GM12891 (cell line): ENCODE data around the gene KCNQ2.

Experiments
- PAX5 ChIP-seq: IDR thresholded peaks from 2 replicates; pipeline ENCODE4 v1.6.1; 2011; ENCODE audit warnings: low read length, moderate library complexity, mild to moderate bottlenecking; ENCODE audit not compliant: insufficient read depth, severe bottlenecking
- POLR2A ChIP-seq: IDR thresholded peaks from 2 replicates; pipeline ENCODE4 v1.6.1; 2011; ENCODE audit warnings: low read depth, low read length, control low read depth
- POLR2AphosphoS5 ChIP-seq: IDR thresholded peaks from 2 replicates; pipeline ENCODE4 v1.6.1; 2011; ENCODE audit warnings: low read depth, low read length, control low read depth
- POU2F2 ChIP-seq: IDR thresholded peaks from 2 replicates; pipeline ENCODE4 v1.6.1; 2011; ENCODE audit warnings: low read depth, mild to moderate bottlenecking, control low read depth, low read length, moderate library complexity
- SPI1 ChIP-seq: IDR thresholded peaks from 2 replicates; pipeline ENCODE4 v1.6.1; 2011; ENCODE audit warnings: low read depth, low read length, control low read depth
- TAF1 ChIP-seq: IDR thresholded peaks from 2 replicates; pipeline ENCODE4 v1.6.1; 2011; ENCODE audit warnings: low read depth, low read length, control low read depth

DNA sequence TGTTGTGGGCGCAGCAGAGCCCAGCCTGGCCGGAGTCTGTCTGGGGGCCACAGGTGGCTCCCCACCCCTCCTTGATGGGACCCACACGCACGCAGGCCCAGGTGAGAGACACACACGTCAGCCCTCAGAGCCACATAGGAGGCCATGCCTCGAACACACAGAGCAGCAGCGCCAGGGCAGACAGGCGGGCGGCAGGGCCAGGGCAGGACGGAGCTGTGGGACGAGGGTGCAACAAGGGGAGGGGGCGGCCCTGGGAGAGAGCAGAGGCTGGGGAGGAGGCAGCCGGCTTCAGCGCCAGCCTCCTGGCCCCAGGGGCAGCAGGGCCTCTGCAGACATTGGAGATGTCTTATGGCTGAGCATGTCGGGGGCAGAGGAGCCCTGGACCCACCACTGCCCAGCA lies 42.5 kb downstream of the KCNQ2 start:
- no peak for TF ChIP-seq TAF1
- TF ChIP-seq POLR2AphosphoS5, result no peak
- TF ChIP-seq POLR2A, result no peak
- TF ChIP-seq PAX5, result no peak
- TF ChIP-seq SPI1, result no peak
- TF ChIP-seq POU2F2, result no peak
